Fibroblast of lung (primary cell): Measurements from ENCODE around the gene IL2RA. TPM values are rescaled to one million over a fixed set of nuclear protein-coding genes. Genes with fewer than 3 reads are reported as not detected.

ENCODE experiments used
- DNase-seq, 2 donors: peaks; one replicate each; pipeline versions ENCODE4 v3.0.0 to v3.0.0-alpha.2; 2010; ENCODE audit warnings: low read depth in 2 of 2
- H2AFZ ChIP-seq: 2 replicates; pipeline ENCODE4 v1.5.1; 2012; ENCODE audit warnings: low read length, control low read depth, inconsistent platforms
- H3K27ac ChIP-seq: 2 replicates; pipeline ENCODE4 v1.5.1; 2011; ENCODE audit warnings: low read length, control low read depth; ENCODE audit not compliant: insufficient read depth
- H3K27me3 ChIP-seq: 2 replicates; pipeline ENCODE4 v1.5.1; 2011; ENCODE audit warnings: mild to moderate bottlenecking, low read length; ENCODE audit not compliant: control insufficient read depth, insufficient read depth
- H3K36me3 ChIP-seq: 2 replicates; pipeline ENCODE4 v1.5.1; 2011; ENCODE audit warnings: low read length; ENCODE audit not compliant: control insufficient read depth, insufficient read depth
- H3K4me1 ChIP-seq: 2 replicates; pipeline ENCODE4 v1.5.1; 2011; ENCODE audit warnings: low read length; ENCODE audit not compliant: control insufficient read depth, insufficient read depth; ENCODE audit errors: extremely low read depth
- H3K4me2 ChIP-seq: 2 replicates; pipeline ENCODE4 v1.5.1; 2011; ENCODE audit warnings: low read length, control low read depth; ENCODE audit not compliant: insufficient read depth; ENCODE audit errors: extremely low read depth
- H3K4me3 ChIP-seq, 4 experiments: fragments of 200-600 bp in 1 of 4; sonication (generic) in 1 of 4; replicated peaks in 1 of 4; 2 replicates each; pipeline ENCODE4 v1.5.1; 2011 to 2016; ENCODE audit warnings: low read length in 4 of 4, low read depth in 3 of 4, mild to moderate bottlenecking in 3 of 4, control low read depth in 2 of 4, inconsistent platforms in 1 of 4, mixed read lengths in 1 of 4; ENCODE audit not compliant: insufficient read depth in 1 of 4; ENCODE audit errors: control extremely low read depth in 1 of 4
- H3K79me2 ChIP-seq: 2 replicates; pipeline ENCODE4 v1.5.1; 2012; ENCODE audit warnings: mild to moderate bottlenecking, low read length, inconsistent platforms; ENCODE audit not compliant: control insufficient read depth, insufficient read depth
- H3K9ac ChIP-seq: 2 replicates; pipeline ENCODE4 v1.5.1; 2011; ENCODE audit warnings: mild to moderate bottlenecking, low read length, control low read depth; ENCODE audit not compliant: insufficient read depth
- H3K9me3 ChIP-seq: 2 replicates; pipeline ENCODE4 v1.5.1; 2012; ENCODE audit warnings: low read depth, low read length; ENCODE audit not compliant: control insufficient read depth, insufficient read depth
- H4K20me1 ChIP-seq: 2 replicates; pipeline ENCODE4 v1.5.1; 2011; ENCODE audit warnings: low read length; ENCODE audit not compliant: control insufficient read depth, insufficient read depth; ENCODE audit errors: extremely low read depth
- CTCF ChIP-seq, 2 donors: IDR thresholded peaks in 1 of 2; conservative IDR thresholded peaks in 1 of 2; 1 replicate in 1 of 2; 2 replicates in 1 of 2; pipeline ENCODE4 v1.5.1; 2011 to 2012; ENCODE audit warnings: low read length in 2 of 2, control low read depth in 1 of 2, inconsistent platforms in 1 of 2, low read depth in 1 of 2, mild to moderate bottlenecking in 1 of 2
- EZH2 ChIP-seq: IDR thresholded peaks from 2 replicates; pipeline ENCODE4 v1.5.1; 2012; ENCODE audit warnings: low read length, control low read depth, mild to moderate bottlenecking; ENCODE audit errors: missing control alignments
- polyA plus RNA-seq, 2 donors: library from polyadenylated mRNA; depleted of rRNA in 1 of 2; stranded (reverse) in 1 of 2; unstranded in 1 of 2; fragments of >200 nt; gene quantifications; 2 replicates each; pipeline ENCODE4 v1.2.1, GENCODE V29; 2011 to 2012; ENCODE audit warnings: missing spikeins in 1 of 2
- total RNA-seq: library from RNA; depleted of rRNA; stranded (reverse); fragments of >200 nt; gene quantifications from 2 replicates; pipeline ENCODE4 v1.2.1, GENCODE V29; 2014

IL2RA gene
- total and polyA plus RNA-seq, 2 donors (not counting 1 experiment from before 2014, with no cell fraction given) = not detected

DNA sequence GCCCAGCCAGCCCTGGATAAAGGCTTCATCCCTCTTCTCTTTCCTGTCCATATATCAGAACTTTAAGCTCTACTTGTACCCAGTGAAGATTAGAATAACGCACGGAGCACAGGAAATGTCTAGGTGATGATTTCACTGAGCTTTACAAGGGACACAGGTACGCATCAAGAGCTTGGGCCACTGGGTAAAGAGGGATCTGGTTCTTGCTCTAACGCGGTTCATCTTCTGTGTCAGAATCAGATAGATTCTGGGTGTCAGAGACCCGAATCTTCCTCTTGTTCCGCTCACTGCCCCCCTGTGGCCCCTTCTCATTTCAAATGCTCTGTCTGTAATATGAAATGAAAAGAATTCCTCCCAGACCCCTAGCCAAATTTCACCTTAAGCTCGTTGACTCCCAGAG is 24.7 kb downstream of the IL2RA start:
- Histone ChIP-seq H3K4me3 (no peak overlapping the region), H2AFZ (no peak overlapping the region), H3K4me1 (no peaks in the 10 kb centered on the region), H3K9ac (no peak overlapping the region), H3K79me2 (no peaks in the 10 kb centered on the region), H3K9me3 (no peaks in the 10 kb centered on the region), H3K27me3 (no peaks in the 10 kb centered on the region), H4K20me1 (no peaks in the 10 kb centered on the region), H3K36me3 (no peaks in the 10 kb centered on the region), H3K4me2 (no peak overlapping the region), H3K27ac (no peak overlapping the region)
- DNase-seq = no peak
- TF ChIP-seq CTCF (conservative IDR thresholded peaks at IDR 0.05 in 1 of 2, IDR thresholded peaks at IDR 0.05 in 1 of 2; ENCODE audit: low read depth in 1 of 2, low read length in 2 of 2) (no peak), EZH2 (no peak)

- no peaks in the 10 kb centered on the region for H3K27me3 ChIP-seq
- H3K4me2 ChIP-seq = no peak overlapping the region
- no peak overlapping the region for H3K27ac ChIP-seq
- no peaks in the 10 kb centered on the region for H3K79me2 ChIP-seq
- H3K4me1 ChIP-seq = no peaks in the 10 kb centered on the region
- no peak overlapping the region for H3K4me3 ChIP-seq
- no peaks in the 10 kb centered on the region for H4K20me1 ChIP-seq
- no peak overlapping the region for H2AFZ ChIP-seq
- no peak for DNase-seq
- TF ChIP-seq EZH2 (no peak), CTCF (conservative IDR thresholded peaks at IDR 0.05 in 1 of 2, IDR thresholded peaks at IDR 0.05 in 1 of 2; ENCODE audit: low read depth in 1 of 2, low read length in 2 of 2) (no peak)
- no peaks in the 10 kb centered on the region for H3K36me3 ChIP-seq
- H3K9me3 ChIP-seq = no peaks in the 10 kb centered on the region
- no peak overlapping the region for H3K9ac ChIP-seq
Measured at GRCh38 chr10:6036861-6037321, 25.3 kb downstream of the IL2RA start.

DNA sequence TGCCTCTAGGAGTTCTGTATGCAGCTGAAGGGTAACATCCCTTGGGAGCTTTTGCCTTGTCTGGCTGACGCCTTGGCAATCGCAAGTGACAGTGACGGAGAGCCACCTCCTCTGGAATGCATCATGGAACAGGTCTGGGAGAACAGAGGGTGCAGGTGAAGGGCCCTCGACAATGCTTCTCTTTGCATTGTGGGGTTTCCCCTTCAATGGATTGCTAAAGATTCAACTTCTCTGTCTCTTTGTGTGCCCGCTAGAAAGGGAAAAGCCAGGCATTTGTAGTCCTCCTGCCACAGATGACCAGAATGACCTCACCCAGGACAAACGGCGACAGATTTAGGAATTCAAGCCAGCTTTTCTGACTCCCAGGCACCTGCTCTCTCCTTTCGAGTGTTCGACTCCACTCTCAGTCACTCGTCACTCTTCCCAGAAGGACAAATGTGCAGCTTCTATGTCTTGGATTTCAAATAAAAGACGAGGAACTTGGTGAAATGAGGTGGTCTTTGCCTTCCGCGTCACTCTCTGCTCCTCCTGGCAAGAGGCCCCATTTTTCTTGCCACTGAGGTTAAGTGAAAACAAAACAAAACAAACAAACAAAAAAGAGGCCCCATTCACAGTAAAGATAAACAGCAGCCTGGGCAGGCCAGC is 26.1 kb downstream of the IL2RA start:
- no peaks in the 10 kb centered on the region for H3K9me3 ChIP-seq
- H3K36me3 ChIP-seq = no peaks in the 10 kb centered on the region
- H3K4me2 ChIP-seq = no peak overlapping the region
- H3K27me3 ChIP-seq = no peaks in the 10 kb centered on the region
- TF ChIP-seq EZH2 = no peak
- TF ChIP-seq CTCF (conservative IDR thresholded peaks at IDR 0.05 in 1 of 2, IDR thresholded peaks at IDR 0.05 in 1 of 2; ENCODE audit: low read depth in 1 of 2, low read length in 2 of 2) = no peak
- no peaks in the 10 kb centered on the region for H3K4me1 ChIP-seq
- no peak for DNase-seq
- H4K20me1 ChIP-seq = no peaks in the 10 kb centered on the region
- H3K79me2 ChIP-seq = no peaks in the 10 kb centered on the region
- no peak overlapping the region for H3K27ac ChIP-seq
- H2AFZ ChIP-seq = no peak overlapping the region
- H3K4me3 ChIP-seq = no peak overlapping the region
- H3K9ac ChIP-seq = no peak overlapping the region
